LNCaP clone FGC (cell line): Measurements from ENCODE around the gene NOXA1.
"Not testable (repeated sequence)": the region's sequence is repeated elsewhere in the genome, so short reads cannot be mapped to it uniquely, and the experiment has no call there.

ENCODE experiments used
- DNase-seq: peaks from one replicate; pipeline ENCODE4 v3.0.0-alpha.2; 2011; ENCODE audit warnings: low read depth
- H3K4me3 ChIP-seq: 2 replicates; pipeline ENCODE4 v1.5.1; 2011; ENCODE audit warnings: mild to moderate bottlenecking, low read depth, low read length, control low read depth
- CTCF ChIP-seq: IDR thresholded peaks from 2 replicates; pipeline ENCODE4 v1.5.1; 2012; ENCODE audit warnings: mild to moderate bottlenecking; ENCODE audit not compliant: control insufficient read depth, insufficient read depth; ENCODE audit errors: extremely low read depth

Gene NOXA1

DNA sequence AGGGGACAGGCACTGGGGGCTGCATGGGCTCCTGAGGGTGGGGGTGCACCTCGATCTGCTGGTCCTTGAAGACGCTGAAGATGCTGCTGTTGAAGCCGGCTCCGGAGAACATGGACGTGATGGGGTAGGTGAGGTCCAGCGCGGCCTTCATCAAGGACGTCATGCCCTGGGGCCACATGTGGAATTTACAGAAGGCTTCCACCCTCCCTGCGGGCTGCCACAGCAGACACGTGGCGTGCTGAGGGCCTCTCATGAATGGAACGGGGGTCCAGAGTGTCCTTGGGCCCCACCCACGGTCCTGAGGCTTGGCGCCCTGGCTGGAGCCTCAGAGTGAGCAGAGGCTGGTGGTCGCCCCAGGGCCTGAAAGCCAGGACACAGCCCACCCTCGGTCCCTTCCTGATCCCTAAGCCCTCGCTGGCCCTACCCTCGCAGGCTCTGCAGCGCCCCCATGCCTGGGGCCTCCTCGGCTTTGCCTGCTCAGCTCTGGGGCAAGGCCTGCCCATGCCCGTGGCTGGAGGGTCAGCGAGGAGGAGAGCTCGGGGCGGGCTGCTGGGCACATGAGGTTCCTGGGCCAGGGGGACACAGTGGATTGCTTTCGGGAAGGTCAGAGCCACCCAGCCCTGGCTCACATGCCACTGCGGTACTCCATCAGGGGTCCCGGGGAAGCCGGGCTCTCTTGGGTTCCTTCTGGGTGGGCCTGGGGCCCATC, 41.3 kb downstream of the NOXA1 start:
- no peak for DNase-seq
- no peak for TF ChIP-seq CTCF
- H3K4me3 ChIP-seq = no peak overlapping the region

DNA sequence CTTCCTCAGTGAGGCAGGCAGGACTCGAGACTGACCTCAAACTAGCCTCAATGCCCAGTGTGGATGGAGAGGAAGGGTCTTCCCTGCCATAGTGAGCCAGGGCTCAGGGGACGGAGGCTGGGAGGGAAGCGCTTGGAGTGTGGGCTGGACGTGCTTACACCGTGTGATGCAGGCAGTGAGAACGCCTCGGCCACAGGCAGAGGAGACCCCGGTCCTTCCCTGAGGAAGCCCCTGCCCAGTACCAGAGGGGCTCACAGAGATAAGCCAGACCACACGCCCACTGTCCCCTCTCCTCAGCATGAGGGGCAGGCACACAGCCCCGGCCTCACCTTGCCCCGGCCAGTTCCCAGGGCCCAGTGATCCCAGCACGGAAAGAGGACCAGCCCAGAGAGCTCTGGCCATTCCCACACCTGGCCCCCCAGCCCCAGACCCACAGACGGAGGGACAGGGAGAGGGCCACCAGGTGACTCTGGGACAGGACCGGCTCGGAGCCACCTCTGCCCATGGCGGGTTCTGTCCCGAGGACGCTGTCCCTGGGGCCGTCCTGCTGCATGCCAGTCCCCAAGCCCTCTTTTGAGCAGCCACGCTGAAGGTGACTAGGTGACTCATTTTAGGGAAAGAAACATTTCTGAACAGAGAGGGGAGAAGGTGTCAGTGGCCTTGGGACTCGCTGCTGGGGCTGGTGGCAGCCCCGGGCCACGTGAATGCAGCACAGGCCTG, 42.0 kb downstream of the NOXA1 start:
- DNase-seq = no peak
- no peak for TF ChIP-seq CTCF
- no peak overlapping the region for H3K4me3 ChIP-seq

DNA sequence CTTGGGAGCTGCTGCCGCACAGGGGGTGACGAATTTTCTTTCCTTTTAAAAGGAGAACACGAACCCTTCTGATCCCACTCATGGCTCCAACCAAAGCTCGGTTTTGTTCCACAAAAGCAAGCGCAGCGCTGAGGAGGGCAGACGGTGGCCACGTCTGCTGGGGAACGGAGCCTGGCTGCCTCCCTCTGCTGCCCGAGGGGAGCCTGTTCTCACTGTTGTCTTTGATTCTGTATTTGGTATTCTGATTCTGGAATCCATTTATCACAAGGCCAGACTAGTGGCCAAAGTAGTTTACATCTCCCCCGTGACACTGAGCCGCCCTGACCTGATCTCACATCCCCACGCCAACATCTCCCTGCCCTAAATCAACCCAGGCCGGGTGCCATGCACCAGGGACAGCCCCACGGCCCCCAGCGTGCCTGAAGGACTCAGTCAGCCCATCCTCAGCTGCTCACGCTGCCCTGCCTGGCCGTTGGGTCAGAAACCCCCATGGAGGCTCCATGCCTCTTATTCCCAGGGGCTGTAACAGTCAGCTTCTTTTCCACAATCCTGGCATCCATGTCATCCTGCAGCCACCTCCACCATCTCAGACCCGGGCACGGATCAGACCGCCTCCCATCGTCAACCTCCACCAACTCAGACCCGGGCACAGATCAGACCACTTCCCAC, 42.7 kb downstream of the NOXA1 start:
- TF ChIP-seq CTCF = no peak
- H3K4me3 ChIP-seq = no peak overlapping the region
- DNase-seq = no peak

GRCh38 chr9:137466389-137467085, 43.3 kb downstream of the NOXA1 start:
- H3K4me3 ChIP-seq, DNase-seq: not testable (repeated sequence)

GRCh38 chr9:137467161-137467581, 44.0 kb downstream of the NOXA1 start:
- TF ChIP-seq CTCF = no peak
- H3K4me3 ChIP-seq = no peak overlapping the region
- DNase-seq = no peak

DNA sequence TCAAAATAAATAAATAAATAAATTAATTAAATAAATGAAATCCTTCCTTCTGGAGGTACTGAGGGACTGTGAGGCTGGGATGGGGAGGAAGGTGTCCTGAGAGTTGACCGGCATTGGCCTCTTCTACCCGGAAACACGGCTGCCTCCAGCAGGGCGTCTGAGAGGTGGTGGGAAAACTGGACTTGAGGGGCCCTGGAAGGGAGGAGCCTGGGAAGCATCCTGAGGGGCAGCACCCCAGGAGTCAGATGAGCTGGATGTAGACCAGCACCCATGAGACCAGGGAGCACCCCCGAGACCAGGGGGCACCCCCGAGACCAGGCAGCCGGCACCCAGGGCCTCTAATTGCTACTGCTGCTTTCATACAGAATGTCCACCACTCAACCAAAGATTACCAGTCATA, 44.7 kb downstream of the NOXA1 start:
- H3K4me3 ChIP-seq = no peak overlapping the region
- DNase-seq = no peak
- TF ChIP-seq CTCF = no peak

DNA sequence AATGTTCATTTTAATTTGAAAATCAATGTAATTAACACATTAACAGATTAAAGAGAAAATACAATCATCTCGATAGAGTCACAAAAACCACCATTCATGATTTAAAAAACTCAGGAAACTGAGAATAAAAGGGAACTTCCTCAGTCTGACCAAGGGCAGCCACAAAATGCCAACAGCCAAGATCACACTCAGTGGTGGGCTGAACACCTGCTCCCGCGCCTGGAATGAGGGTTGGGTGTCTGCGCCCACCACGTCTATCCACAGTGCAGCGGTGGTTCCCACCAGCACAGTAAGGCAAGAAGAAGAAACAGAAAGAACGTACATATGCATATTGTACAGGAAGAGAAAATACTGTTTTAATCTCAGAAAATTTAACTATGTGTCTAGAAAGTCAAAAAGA, 47.6 kb downstream of the NOXA1 start:
- TF ChIP-seq CTCF = no peak
- H3K4me3 ChIP-seq = no peak overlapping the region
- DNase-seq = no peak
